NCI-H82 treated with DMSO at 0.1 percent for 48 hours (cell line): Measurements from ENCODE around the gene ALDH4A1.

Experiments used
- DNase-seq: peaks from one replicate; lab custom pipeline; 2025; ENCODE audit not compliant: unreplicated experiment; lab: John Stamatoyannopoulos, UW

The ALDH4A1 gene

DNA sequence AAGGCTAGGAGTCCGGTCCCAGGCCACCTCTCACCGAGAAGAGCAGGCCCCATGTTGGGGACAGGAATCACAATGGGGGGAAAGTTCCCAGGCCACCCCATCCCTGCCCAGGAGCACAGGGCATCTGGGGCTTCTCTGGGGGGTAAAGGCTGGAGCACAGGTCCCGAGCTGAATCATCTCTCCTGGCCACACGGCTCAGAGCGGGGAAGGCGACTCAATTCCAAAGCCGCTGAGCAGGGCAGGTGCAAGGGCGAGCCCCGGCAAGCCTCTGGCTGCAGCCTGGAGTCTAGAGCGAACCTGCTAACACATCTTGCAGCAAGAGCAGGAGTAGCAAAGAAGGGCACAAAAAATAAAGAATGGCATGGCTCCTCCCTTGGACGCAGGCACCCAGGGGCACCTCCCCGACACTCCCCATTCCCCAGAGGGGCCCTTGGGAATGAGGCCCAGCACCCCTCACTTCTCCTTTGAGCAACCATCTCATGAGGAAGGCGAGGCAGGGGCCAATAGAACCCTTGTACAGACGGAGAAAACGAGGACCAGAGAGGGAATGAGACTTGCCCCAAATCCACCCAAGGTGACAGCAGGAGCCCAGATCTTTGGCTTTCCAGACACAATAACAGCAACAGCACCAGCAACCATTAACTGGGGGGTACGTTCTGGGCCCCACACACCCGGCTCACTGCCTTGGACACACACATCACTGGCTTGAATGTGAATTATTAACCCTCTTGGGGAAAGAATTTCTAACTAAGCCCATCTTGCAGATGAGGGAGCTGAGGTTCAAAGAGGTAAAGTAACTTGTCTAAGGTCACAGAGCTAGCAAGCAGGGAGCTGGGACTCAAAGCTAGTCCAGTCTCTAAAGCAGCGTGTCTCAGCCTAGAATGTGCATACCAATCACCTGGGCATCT lies 20.7 kb upstream of the ALDH4A1 start:
- DNase-seq = no peak

DNA sequence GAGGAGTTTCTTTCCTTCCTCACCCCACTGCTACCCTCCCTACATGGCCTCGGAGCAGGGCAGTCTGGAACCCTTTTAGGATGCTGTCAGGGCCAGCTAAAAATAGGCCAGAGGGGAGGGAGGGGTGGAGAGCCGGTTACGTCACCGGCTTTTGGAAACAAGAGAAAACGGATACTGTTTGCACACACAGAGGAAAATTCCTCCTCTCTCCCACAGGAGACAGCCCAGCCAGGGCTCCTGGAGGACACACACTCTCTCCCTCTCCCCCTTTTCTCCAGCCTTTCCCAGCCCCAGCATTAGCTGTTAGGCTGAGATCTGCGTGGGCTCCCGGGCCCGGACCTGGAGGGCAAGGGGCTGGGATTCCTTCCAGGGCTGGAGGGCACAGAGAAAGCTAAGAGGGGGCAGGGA lies 20.0 kb upstream of the ALDH4A1 start:
- no peak for DNase-seq

DNA sequence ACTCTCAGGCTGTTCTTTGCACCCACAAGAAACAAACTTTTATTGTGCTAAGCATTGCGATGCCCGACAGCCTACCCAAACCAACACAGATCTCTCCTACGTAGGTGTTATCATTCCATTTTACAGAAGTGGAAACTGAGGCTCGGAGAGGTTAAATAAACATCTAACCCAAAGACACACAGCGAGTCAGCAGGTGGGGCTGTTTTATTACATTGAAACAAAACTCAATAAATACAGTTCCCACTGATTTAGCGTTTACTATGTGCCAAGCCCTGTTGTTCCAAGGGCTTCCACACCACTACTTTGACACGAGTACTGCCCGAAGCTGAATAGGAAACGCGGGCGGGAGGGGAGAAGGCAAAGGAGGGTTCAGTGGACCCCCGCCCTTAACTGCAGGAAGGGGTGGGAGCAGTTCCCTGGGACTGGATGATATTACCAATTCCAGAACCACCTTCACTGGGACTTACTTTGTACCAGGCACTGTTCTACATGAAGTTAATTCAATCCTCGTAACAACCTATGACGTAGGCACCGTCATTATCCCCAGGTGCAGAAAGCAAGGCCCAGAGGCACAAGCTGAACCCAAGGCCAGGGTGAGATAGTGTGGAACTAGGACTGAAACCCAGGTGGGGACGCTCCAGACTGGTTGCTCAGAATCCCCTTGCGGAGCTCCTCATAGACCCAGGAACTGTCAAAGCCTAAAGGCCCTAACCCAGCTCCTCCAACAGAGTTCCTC lies 19.3 kb upstream of the ALDH4A1 start:
- DNase-seq = no peak

DNA sequence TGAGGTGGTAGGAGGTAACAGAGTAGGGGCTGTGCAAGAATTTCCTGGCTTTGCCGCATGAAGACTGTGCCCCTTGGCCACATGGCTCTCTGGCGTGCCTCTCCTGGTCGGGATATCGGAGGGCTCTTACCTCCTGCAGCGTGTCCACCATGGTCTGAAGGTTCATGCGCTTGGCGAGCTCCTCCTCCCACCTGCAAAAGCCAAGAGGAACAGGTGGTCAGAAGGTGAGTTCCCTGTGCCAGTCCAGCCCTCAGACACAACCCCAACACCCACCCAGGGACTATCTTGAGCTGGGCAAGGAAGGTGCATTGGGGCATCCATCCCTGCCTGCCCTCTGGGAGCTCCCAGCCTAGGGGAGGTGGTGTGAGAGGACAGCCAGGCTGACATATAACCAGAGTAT lies 18.6 kb upstream of the ALDH4A1 start:
- DNase-seq = no peak

DNA sequence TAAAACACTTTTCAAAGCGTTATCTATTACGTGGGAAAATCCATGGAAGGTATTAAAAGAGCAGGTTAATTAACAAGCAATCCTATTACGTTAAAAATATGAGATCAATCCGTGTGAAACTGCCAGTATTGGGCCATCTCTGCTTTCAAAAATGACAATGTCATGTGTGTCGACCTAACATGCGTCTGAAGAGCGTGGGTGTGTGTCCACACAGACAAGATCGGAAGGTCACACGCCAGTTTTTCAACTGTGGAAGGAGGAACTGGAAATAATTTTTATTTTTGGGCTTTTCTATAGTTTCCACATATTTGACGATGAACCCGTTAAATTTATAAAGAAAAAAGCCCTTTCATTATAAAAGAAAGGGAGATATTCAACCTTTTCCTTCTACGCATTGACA lies 17.6 kb upstream of the ALDH4A1 start:
- DNase-seq = no peak

DNA sequence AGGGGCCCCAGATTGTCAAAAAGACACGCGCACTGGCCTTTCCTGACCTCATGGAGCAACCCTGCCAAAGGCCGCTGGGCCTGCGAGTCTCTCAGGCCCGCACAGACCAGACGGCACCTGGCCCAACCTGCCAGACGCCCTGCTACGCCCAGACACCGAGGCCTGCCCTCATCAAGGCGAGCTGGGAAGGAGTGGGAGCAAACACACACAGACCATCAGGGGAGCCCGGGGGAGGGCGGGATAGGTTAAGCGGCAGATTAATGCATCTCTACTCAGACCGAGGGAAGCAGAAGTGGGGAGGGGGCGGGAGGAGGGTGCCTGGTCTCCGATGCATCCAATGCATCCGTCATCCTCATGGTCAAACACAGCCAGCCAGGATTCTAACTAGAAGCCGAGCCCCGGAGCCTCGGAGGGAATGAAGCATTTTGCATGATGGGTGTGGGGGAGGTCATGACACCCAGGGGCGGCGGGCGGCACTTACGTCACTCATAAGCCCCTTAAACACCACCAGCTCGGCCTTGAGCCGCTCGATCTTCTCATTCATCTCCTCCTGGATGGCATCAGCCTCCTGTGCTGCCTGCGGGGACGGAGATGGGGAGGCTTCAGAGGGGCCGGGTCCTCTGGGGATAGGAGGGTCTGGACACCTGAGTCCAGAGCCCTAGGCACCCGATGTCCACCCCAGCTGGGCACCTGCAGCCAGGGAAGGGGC lies 17.0 kb upstream of the ALDH4A1 start:
- DNase-seq = no peak

DNA sequence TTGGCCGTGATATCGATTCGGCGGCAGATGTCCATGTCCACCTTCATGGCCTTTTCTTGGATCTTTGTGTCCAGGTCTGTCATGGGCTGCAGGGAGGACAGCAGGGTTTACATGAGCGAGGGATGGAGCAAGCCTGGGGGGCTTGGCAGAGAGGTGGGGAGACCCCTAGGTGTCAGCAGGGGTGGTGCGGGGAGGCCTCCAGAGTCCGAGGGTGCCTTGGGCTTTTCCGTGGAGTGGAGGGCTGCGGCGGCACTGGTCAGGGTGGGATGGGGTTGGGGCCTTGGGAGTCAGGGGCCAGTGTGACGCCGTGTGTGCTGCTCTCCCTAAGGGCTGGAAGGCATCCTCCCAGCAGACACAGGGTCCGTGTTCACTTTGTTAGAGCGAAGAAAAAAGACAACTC lies 16.1 kb upstream of the ALDH4A1 start:
- no peak for DNase-seq

DNA sequence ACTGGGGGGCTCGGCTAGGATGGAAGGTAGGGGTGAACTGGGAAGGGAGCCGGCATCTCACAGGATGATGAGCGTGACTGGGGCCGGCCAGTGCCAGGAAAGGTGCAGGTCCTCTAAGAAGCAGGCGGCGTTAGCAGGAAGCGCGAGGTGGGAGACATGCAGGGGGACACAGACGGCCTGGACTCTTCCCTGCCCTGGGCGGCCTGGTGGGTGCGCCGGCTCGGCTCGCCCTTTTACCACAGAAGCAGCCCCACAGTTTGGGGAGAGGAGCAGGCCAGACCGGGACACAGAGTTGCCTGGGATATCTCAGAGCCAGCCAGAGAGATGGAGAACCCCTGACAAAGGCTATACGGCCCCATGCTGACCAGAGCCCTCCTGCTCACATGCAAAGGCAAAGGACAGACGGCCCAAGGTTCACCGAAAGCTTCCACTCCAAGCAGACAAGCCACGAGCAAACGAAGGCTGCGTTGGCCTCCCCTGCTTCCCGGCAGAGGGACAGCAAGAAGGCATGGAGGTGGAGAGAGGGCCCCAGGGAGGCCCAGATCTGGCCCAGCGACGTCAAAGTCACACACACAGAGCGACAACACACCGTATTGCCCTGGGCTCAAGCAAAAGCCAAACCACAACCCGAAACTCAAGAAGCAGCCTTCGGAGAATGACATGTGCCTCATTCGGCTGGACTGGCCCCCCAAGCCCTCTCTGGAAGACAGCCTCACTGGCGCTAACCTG lies 14.9 kb upstream of the ALDH4A1 start:
- no peak for DNase-seq

DNA sequence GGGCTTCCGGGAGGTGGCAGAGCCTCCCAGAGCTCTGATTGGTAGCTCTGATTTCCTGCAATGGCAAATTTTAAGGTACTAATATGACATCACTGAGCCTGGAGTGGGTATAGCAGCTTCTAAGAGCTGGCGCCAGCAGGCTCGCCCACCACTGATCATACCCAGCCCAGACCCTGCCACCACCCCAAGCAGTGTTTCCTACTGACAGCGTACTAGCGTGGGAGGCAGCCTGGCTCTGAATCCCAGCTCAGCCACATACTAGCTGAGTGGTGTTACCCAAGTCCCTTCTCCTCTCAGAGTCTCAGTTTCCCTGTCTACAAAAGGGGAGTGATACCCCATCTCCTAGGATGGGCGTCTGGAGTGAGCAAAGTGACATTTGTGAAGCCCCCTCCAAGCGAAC lies 13.0 kb upstream of the ALDH4A1 start:
- no peak for DNase-seq

DNA sequence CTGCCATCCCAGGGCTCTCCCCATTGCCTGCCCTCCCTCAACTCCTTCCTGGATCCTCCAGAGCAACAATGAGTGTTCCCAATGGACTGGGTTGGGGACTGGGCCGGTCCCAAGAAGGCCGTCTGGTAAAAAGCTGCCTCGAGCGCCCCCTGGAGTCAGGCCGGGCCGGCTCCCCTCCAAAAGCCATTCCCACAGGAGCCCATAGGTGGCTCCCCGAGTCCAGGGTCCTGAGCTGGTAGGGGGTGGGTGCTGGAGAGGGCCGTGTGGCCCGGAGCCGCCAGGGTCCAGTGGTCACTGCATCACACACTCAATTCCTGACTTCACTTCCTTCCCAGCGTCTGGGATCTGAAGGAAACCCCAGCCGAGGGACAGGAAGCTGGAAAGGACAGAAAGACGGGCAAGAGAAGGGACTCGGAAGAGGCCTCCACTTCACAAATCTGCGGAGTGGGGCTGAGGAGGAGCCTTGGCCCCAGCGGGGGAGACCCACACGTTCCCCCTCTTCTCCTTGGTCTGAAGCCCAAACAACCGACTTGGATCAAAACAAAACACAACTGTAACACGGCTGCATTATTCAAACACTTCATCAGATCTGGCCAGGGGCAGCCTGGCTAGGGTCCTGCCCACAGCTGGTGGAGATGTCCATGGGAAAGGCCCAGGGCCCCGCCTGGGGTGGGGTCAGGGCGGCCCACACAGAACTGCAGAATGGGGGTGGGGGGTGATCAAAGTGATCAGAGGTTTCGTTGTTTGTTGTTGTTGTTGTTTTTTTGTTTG lies 10.9 kb upstream of the ALDH4A1 start:
- peak; percentile 53 for DNase-seq

DNA sequence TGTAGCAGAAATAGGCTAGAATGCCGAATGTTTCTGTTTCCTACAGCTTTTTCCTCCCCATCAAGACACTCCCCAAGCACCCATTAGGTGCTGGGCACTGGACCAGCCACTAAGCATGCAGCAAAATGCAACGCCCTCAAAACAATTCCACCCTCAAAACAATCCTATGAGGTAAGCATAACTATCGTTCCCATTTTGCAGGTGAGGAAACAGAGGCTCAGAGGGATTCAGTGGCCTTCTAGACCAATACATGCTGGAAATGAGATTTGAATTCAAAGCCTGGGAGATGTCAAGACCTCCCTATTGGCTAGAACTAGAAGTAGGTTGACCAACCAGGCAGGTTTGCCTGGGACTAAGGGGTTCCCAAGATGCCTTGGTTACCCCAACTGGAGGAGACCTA lies 10.2 kb upstream of the ALDH4A1 start:
- DNase-seq = no peak

DNA sequence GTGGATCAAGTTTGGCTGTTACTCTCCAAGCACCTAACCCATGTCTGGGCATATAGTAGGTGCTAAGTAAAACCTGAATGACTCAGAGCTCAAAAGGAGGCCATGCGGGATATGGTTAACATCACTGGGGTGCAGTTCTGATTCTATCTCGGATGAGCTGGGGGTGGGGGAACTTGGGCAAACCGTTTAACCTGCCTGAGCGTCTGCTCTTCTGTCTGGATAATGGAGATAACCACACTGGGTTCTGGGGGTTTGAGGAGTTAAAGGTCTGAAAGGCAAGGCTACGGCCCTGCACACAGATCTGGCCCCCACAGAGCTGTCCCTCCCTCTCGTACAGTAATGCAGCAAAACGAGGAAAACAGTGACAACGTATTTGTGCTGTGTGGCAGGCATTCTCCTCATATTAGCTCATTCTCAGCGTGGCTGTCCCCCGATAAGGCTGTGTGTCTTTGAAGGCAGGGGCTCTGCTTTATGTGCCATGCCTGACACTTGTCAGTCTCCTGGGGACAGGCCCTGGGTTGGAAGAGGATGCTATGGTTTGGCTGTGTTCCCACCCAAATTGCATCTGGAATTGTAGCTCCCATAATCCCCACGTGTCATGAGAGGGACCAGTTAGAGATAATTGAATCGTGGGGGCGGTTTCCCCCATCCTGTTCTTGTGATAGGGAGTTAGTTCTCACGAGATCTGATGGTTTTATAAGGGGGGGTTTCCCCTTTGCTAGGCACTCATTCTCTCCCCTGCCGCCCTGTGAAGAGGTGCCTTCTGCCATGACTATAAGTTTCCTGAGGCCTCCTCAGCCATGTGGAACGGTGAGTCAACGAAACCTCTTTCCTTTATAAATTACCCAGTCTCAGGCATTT lies 6.8 kb upstream of the ALDH4A1 start:
- DNase-seq = no peak

DNA sequence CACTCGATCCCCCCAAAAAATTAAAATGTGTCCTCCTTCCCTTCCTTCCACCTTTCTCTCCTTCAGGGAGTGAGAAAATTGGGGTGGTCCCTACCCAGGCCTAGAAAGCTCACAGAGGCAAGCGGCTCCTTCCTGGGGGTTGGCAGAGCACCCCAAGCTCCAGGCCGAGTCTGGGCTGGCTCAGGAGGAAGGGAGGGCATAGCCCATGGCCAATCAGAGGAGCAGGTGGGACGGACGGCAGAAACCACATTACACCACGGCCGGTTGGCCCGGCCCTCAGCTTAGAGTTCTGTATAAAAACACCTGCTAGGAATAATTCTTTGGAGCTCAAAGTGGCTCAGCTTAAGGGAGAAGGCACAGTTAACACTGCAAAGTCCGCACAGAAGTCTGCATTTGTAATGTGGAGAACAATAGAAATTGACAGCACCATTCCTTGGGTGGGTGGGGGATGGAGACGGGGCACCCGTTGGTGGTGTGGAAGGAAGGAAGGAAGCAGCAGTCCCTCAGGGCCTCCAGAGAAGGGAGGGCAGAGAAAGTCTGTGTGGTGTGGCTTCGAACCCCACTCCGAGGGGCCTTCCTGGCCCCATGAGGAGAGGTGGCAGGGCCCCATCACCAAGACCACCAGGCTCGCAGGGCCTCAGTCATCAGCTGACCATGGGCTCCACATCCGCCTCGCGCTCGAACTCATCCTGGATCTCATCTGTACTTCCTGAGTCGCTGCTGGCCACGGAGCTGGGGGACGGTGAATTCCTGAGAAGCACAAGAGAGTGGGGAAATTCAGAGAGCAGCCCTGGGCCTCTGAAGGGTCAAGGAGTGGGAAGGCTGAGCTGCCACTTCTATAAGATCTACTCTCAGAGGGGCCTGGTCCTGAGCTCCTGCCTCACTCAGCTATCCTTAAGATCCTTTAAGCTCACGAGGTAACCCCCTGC lies 5.8 kb upstream of the ALDH4A1 start:
- no peak for DNase-seq

DNA sequence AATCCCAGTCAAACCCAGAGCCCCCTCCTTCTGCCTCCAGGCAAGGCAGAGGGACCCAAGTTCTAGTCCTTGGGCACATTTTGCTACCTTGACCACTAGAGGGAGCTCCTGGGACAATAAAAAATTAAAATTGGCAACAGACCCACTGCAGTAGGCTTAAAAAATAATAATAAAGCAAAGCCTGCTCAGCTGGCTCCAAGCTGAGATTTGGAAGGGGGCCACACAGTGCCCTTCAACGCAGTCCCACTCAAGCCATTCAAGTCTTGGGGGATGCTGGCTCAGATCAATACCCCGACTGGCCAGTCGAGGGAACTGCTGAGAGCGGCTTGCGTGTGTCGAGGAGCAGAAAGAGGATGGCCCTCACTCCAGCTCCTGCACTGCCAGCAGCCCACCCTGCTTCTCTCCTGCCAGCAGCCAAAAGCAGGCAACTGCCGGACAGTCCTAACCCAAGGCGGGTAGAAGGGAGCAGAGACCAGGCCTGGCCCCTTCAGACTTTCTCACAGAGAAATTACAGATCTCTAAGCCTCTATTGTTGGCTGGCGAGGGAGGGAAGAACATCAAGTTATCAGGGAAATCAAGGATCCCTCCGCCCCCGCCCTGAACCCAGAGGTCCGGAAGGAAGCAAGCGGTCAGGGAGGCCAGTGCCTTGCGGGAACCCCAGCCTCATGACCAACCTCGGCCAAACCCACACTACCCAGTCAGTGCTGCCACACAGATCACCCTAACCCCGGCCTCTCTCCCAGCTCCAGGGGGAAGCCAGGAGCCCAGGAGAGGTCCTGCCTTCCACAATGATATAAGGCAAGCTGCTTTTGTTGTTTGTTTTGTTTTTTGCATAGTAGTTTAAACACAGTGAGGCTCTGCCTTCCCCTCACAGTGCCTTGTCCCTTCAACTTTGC lies 4.9 kb upstream of the ALDH4A1 start:
- peak; percentile 54 for DNase-seq

DNA sequence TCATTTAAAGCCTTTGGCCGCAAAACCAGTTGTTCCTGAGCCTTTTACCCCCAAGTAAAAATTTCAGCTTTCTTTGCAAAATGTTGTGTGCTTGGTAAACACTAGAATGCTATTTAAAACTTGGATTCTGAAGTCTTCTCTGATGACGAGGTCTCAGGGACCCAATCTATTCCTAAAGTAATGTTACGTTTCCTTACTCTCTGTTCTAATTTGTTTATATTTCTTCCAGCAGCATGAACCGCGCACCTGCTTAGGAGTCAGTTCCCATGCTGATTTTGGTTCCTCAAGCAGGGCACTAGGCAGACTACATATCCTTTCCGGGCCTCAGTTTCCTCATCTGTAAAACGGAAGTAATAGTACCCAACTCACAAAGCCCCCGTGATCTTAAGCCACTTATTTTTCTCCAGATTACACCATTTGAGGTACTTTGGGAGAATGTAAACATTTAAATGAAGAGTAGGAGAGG lies 969 bp upstream of the ALDH4A1 start:
- no peak for DNase-seq

DNA sequence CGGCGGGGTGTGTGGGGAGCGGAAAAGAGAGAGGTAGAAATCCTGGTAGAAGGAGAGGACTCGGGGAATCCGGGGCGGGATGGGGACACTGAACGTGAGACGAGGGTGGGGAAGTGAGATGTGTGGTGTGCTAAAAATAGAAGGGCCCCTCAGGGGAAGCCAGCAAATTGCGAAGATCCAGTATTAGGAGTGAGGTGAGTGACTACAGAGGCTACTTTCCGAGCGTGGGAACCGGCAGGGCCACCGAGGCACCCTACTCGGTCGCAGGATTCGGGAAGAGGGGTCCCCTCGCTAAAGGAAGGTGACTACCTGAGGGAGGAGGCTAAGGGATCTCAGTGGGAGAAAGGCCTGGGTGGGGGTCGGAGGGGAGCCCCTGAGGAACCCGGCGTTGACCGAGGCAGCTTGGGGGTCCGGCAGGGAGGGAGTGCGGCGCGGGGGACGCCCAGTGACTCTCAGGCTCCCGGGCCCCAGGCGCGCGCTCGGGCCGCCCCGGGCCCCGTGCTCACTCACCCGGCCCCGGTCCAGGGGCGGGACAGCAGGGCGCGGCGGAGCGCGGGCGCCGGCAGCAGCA lies 318 bp downstream of the ALDH4A1 start:
- DNase-seq = no peak
